HG03139 (cell line): ENCODE results near the gene SPHKAP.
"Not testable (repeated sequence)": the region's sequence is repeated elsewhere in the genome, so short reads cannot be mapped to it uniquely, and the experiment has no call there.

ENCODE experiments used
- ATAC-seq: cut with Tn5 transposase; IDR thresholded peaks from one replicate; pipeline ENCODE4 v1.9.1; 2021; ENCODE audit not compliant: unreplicated experiment

The SPHKAP gene

GRCh38 chr2:228181098-228182019 lies at the start of gene SPHKAP:
SPHKAP (minus strand) TSS chr2:228181687; CDS start chr2:228181598, 89 bp downstream.
- ATAC-seq: no peak

GRCh38 chr2:228227466-228227865 lies 46.0 kb upstream of the SPHKAP start:
- ATAC-seq: no peak

- ATAC-seq: no peak
Observed at GRCh38 chr2:228224410-228224809, 42.9 kb upstream of the SPHKAP start.

- ATAC-seq: not testable (repeated sequence)
Observed at GRCh38 chr2:228218593-228218992, 37.1 kb upstream of the SPHKAP start.

GRCh38 chr2:228197504-228197903 lies 16.0 kb upstream of the SPHKAP start:
- no peak for ATAC-seq

- no peak for ATAC-seq
Observed at GRCh38 chr2:228180181-228181097, 1.0 kb downstream of the SPHKAP start.

- no peak for ATAC-seq
Observed at GRCh38 chr2:228167290-228167689, 14.2 kb downstream of the SPHKAP start.

- ATAC-seq: no peak
Observed at GRCh38 chr2:228164718-228165117, 16.8 kb downstream of the SPHKAP start.

- no peak for ATAC-seq
Observed at GRCh38 chr2:228157841-228158240, 23.6 kb downstream of the SPHKAP start.

- no peak for ATAC-seq
Observed at GRCh38 chr2:228144961-228145360, 36.5 kb downstream of the SPHKAP start.

GRCh38 chr2:228140934-228141528 lies 40.5 kb downstream of the SPHKAP start:
- ATAC-seq: peak; percentile 94

- ATAC-seq: no peak
Observed at GRCh38 chr2:228136027-228136426, 45.5 kb downstream of the SPHKAP start.

- ATAC-seq: no peak
Observed at GRCh38 chr2:228135300-228135699, 46.2 kb downstream of the SPHKAP start.

GRCh38 chr2:228131833-228132232 lies 49.7 kb downstream of the SPHKAP start:
- no peak for ATAC-seq

GRCh38 chr2:228126401-228126800 lies 55.1 kb downstream of the SPHKAP start:
- ATAC-seq: no peak

- no peak for ATAC-seq
Observed at GRCh38 chr2:228118940-228119339, 62.5 kb downstream of the SPHKAP start.

GRCh38 chr2:228107846-228108245 lies 73.6 kb downstream of the SPHKAP start:
- no peak for ATAC-seq

GRCh38 chr2:228105526-228106250 lies 75.8 kb downstream of the SPHKAP start:
- ATAC-seq: no peak

GRCh38 chr2:228104215-228104614 lies 77.3 kb downstream of the SPHKAP start:
- no peak for ATAC-seq

GRCh38 chr2:228103379-228103778 lies 78.1 kb downstream of the SPHKAP start:
- ATAC-seq: no peak

GRCh38 chr2:228102949-228103348 lies 78.5 kb downstream of the SPHKAP start:
- no peak for ATAC-seq
